K562 (cell line): ENCODE data around the gene EIF2AK3. TPM values are rescaled to one million over a fixed set of nuclear protein-coding genes. Genes with fewer than 3 reads are reported as not detected.

Experiments used
- ATAC-seq: fragments of 200-7000 bp; cut with Tn5 transposase; 3 replicates; pipeline ENCODE4 v1.9.1; 2020; ENCODE audit warnings: moderate library complexity
- BruUV-seq: library from RNA; stranded (reverse); fragments of 400-500 nt; replicated peaks from 2 replicates; lab custom pipeline; 2021; lab: Mats Ljungman, UMichigan
- CTCF ChIA-PET: fragments of 300-600 bp; formaldehyde crosslinking; extraction: SDS; loops from one replicate; lab custom pipeline; 2021; ENCODE audit warnings: low intra/inter-chr PET ratio; lab: Yijun Ruan, JAX
- POLR2A ChIA-PET: fragments of 300-600, 350-650 bp; sonication (Branson Sonifier 250); formaldehyde crosslinking; extraction: SDS; loops from one replicate; lab custom pipeline; 2021; ENCODE audit warnings: antibody characterized with exemption, inconsistent platforms; lab: Yijun Ruan, JAX
- DNase-seq, 4 experiments: peaks; one replicate each; pipeline versions ENCODE4 v3.0.0 to v3.0.0-alpha.2; 2011 to 2018; ENCODE audit warnings: low spot score in 3 of 4, mixed read lengths in 3 of 4; ENCODE audit errors: extremely low read depth in 1 of 4
- FAIRE-seq: peaks from 2 replicates; lab custom pipeline; 2011; peaks lifted over from hg19 to GRCh38; lab: Jason Lieb, UNC
- H2AFZ ChIP-seq: 2 replicates; pipeline ENCODE4 v1.6.0; 2011; ENCODE audit warnings: low read depth, low read length, control low read depth, inconsistent platforms
- H3K27ac ChIP-seq: fragments of 200-600 bp; 3 replicates; pipeline ENCODE4 v1.8.0; 2011; ENCODE audit warnings: low read depth, mild to moderate bottlenecking, control low read depth, inconsistent platforms, low read length, moderate library complexity, mixed read lengths; ENCODE audit errors: extremely low read depth
- H3K27me3 ChIP-seq, 2 experiments: fragments of 300-600 bp in 1 of 2; 2 replicates in 1 of 2; 3 replicates in 1 of 2; pipeline versions ENCODE4 v1.6.0 to v1.8.0; 2011; ENCODE audit warnings: inconsistent platforms in 2 of 2, low read length in 2 of 2, mild to moderate bottlenecking in 1 of 2, mixed read lengths in 1 of 2, moderate library complexity in 1 of 2; ENCODE audit not compliant: control insufficient read depth in 2 of 2, insufficient read depth in 2 of 2
- H3K36me3 ChIP-seq: fragments of 300-600 bp; 3 replicates; pipeline ENCODE4 v1.8.0; 2011; ENCODE audit warnings: mild to moderate bottlenecking, low read length, inconsistent platforms; ENCODE audit not compliant: control insufficient read depth, insufficient read depth
- H3K4me1 ChIP-seq, 2 experiments: fragments of 200-600 bp in 1 of 2; replicated peaks in 1 of 2; 2 replicates in 1 of 2; 3 replicates in 1 of 2; pipeline versions ENCODE4 v1.5.1 to v1.8.0; 2011; ENCODE audit warnings: inconsistent platforms in 2 of 2, low read length in 2 of 2, mild to moderate bottlenecking in 1 of 2, mixed read lengths in 1 of 2, moderate library complexity in 1 of 2; ENCODE audit not compliant: control insufficient read depth in 2 of 2, insufficient read depth in 2 of 2
- H3K4me2 ChIP-seq: 2 replicates; pipeline ENCODE4 v1.6.1; 2011; ENCODE audit warnings: low read length, control low read depth, inconsistent platforms, mixed read lengths; ENCODE audit not compliant: insufficient read depth
- H3K4me3 ChIP-seq: fragments of 200-600 bp; sonication (generic), shearing (Covaris generic); 2 replicates; pipeline ENCODE4 v1.5.1; 2016; ENCODE audit warnings: control low read depth, inconsistent platforms
- H3K79me2 ChIP-seq: fragments of 200-600 bp; 3 replicates; pipeline ENCODE4 v1.8.0; 2011; ENCODE audit warnings: low read length, inconsistent platforms; ENCODE audit not compliant: control insufficient read depth, insufficient read depth
- H3K9ac ChIP-seq, 2 experiments: 2 replicates each; pipeline versions ENCODE4 v1.6.0 to v1.6.1; 2011; ENCODE audit warnings: low read depth in 2 of 2, low read length in 2 of 2, control low read depth in 1 of 2, inconsistent platforms in 1 of 2, mild to moderate bottlenecking in 1 of 2, mixed read lengths in 1 of 2; ENCODE audit not compliant: insufficient read depth in 1 of 2
- H3K9me1 ChIP-seq: one replicate; pipeline ENCODE4 v1.6.0; 2011; ENCODE audit warnings: inconsistent platforms, mild to moderate bottlenecking, low read length, moderate library complexity; ENCODE audit not compliant: control insufficient read depth, insufficient read depth
- H3K9me3 ChIP-seq: replicated peaks from 2 replicates; pipeline ENCODE4 v1.5.1; 2011; ENCODE audit warnings: low read depth, low read length, inconsistent platforms; ENCODE audit not compliant: control insufficient read depth, insufficient read depth
- H4K20me1 ChIP-seq: replicated peaks from 2 replicates; pipeline ENCODE4 v1.6.1; 2011; ENCODE audit warnings: low read length, inconsistent platforms, mixed read lengths; ENCODE audit not compliant: control insufficient read depth, insufficient read depth
- ARID2 ChIP-seq: fragments of 450-650 bp; IDR thresholded peaks from 2 replicates; pipeline ENCODE4 v1.6.1; 2017; ENCODE audit warnings: antibody characterized with exemption, mild to moderate bottlenecking
- CBX1 ChIP-seq: sonication (generic); IDR thresholded peaks from 2 replicates; pipeline ENCODE4 v1.6.1; 2016; ENCODE audit warnings: antibody characterized with exemption, low read depth, mild to moderate bottlenecking
- DACH1 ChIP-seq: fragments of 450-650 bp; IDR thresholded peaks from 2 replicates; pipeline ENCODE4 v1.6.1; 2018; ENCODE audit not compliant: partially characterized antibody
- HOXB6 ChIP-seq: fragments of 250-450 bp; sonication (Bioruptor Pico); IDR thresholded peaks from 2 replicates; pipeline ENCODE4 v1.5.1; 2022; ENCODE audit warnings: mild to moderate bottlenecking, borderline replicate concordance
- MECOM ChIP-seq: fragments of 250-450 bp; sonication (Bioruptor Pico); IDR thresholded peaks from 2 replicates; pipeline ENCODE4 v1.8.0; 2022; ENCODE audit warnings: inconsistent platforms
- MEF2D ChIP-seq: conservative IDR thresholded peaks from 2 replicates; pipeline ENCODE4 v1.6.1; 2016; ENCODE audit warnings: low read depth, missing genetic modification characterization, missing compliant biosample characterization
- MYC ChIP-seq, 2 experiments: fragments of 250-450 bp in 1 of 2; sonication (Bioruptor Pico) in 1 of 2; IDR thresholded peaks; 2 replicates each; pipeline versions ENCODE4 v1.5.1 to v1.6.1; 2012 to 2021; ENCODE audit warnings: low read depth in 2 of 2, borderline replicate concordance in 1 of 2, improper control_type of control experiment in 1 of 2, low read length in 1 of 2, mild to moderate bottlenecking in 1 of 2, moderate library complexity in 1 of 2
- NUFIP1 ChIP-seq: fragments of 450-650 bp; IDR thresholded peaks from 2 replicates; pipeline ENCODE4 v1.6.1; 2018; ENCODE audit not compliant: partially characterized antibody
- POLR2B ChIP-seq: fragments of 450-650 bp; IDR thresholded peaks from 2 replicates; pipeline ENCODE4 v1.6.1; 2018; ENCODE audit warnings: low read depth; ENCODE audit not compliant: partially characterized antibody
- PPARD ChIP-seq: fragments of 250-450 bp; sonication (Bioruptor Pico); IDR thresholded peaks from 2 replicates; pipeline ENCODE4 v1.8.0; 2022; ENCODE audit warnings: inconsistent platforms, mild to moderate bottlenecking, moderate library complexity
- SRF ChIP-seq, 2 experiments: fragments of 250-450, 450-650 bp in 1 of 2; sonication (Bioruptor Pico) in 1 of 2; sonication (generic) in 1 of 2; formaldehyde crosslinking; IDR thresholded peaks; 2 replicates each; pipeline versions ENCODE4 v1.5.0 to v1.5.1; 2020 to 2022; ENCODE audit warnings: mild to moderate bottlenecking in 1 of 2, missing genetic modification reagents in 1 of 2
- TEAD1 ChIP-seq, 2 experiments: fragments of 450-650 bp in 1 of 2; sonication (generic) in 1 of 2; formaldehyde crosslinking; IDR thresholded peaks; 2 replicates each; pipeline versions ENCODE4 v1.4.0 to v1.8.0; 2020 to 2022; ENCODE audit warnings: mild to moderate bottlenecking in 2 of 2, missing genetic modification reagents in 1 of 2
- WGBS: fragments of 100-300 bp; shearing (Covaris generic); methylation state at CpG from one replicate; pipeline ENCODE4 v1.1.6; 2016; ENCODE audit warnings: low coverage, mixed read lengths; ENCODE audit not compliant: insufficient coverage; ENCODE audit errors: missing lambda C conversion rate; 5-methylcytosine and 5-hydroxymethylcytosine counted together
- in situ Hi-C: fragments of 300-500 bp; cut with MboI; formaldehyde crosslinking; loops from 4 replicates; pipeline ENCODE4 v1.15.0; 2018; ENCODE audit warnings: inconsistent platforms, mixed read lengths
- intact Hi-C: fragments of 100-400 bp; cut with micrococcal nuclease; formaldehyde crosslinking; loops from 2 replicates; pipeline ENCODE4 v1.14.2; 2022
- polyA plus RNA-seq, 8 experiments: library from polyadenylated mRNA; depleted of rRNA in 4 of 8; stranded (reverse) in 5 of 8; unstranded in 3 of 8; fragments of >200 nt; fragmentation: Nextera tagmentation in 2 of 8; fragmentation: Illumina TruSeq in 1 of 8; extraction: Ambion mirVana in 2 of 8; extraction: Trizol in 1 of 8; gene quantifications; 2 replicates each; pipeline versions ENCODE4 v1.2.1 to v1.2.3, GENCODE V29; 2011 to 2014; ENCODE audit warnings: inconsistent platforms in 1 of 8, missing spikeins in 1 of 8
- total RNA-seq, 7 experiments: library from RNA; depleted of rRNA in 6 of 7; stranded (reverse); fragments of >200 nt in 6 of 7; fragmentation: Illumina TruSeq in 2 of 7; extraction: Trizol in 2 of 7; gene quantifications; 2 replicates each; pipeline versions ENCODE4 v1.2.1 to v1.2.3, GENCODE V29; 2011 to 2021; ENCODE audit warnings: low replicate concordance in 1 of 7
- TF ChIP-seq, protein P1 (sequence below), 3 experiments: fragments of 200-800 bp in 1 of 3; fragments of 250-450 bp in 1 of 3; fragments of 450-650 bp in 1 of 3; sonication (Bioruptor Pico) in 1 of 3; sonication (Bioruptor generic) in 1 of 3; formaldehyde crosslinking in 1 of 3; IDR thresholded peaks; 2 replicates each; pipeline versions ENCODE4 v1.6.1 to v1.8.0; 2016 to 2022; ENCODE audit warnings: mild to moderate bottlenecking in 2 of 3, missing genetic modification characterization in 2 of 3, missing compliant biosample characterization in 1 of 3, moderate library complexity in 1 of 3
- TF ChIP-seq, protein P2 (sequence below): fragments of 450-650 bp; formaldehyde crosslinking; IDR thresholded peaks from 2 replicates; pipeline ENCODE4 v1.4.0; 2022; ENCODE audit warnings: mild to moderate bottlenecking, moderate library complexity
- TF ChIP-seq, protein P3 (sequence below), 2 experiments: IDR thresholded peaks in 1 of 2; conservative IDR thresholded peaks in 1 of 2; 2 replicates each; pipeline ENCODE4 v1.6.1; 2016; ENCODE audit warnings: low read depth in 2 of 2, mild to moderate bottlenecking in 1 of 2, missing compliant biosample characterization in 1 of 2, missing genetic modification characterization in 1 of 2, moderate library complexity in 1 of 2

Gene EIF2AK3
- total and polyA plus RNA-seq, 9 of the 15 experiments (the other 6 are each of a cell fraction or from before 2014, with no cell fraction given): 1.7 to 11.6 (median 7.4) TPM

DNA sequence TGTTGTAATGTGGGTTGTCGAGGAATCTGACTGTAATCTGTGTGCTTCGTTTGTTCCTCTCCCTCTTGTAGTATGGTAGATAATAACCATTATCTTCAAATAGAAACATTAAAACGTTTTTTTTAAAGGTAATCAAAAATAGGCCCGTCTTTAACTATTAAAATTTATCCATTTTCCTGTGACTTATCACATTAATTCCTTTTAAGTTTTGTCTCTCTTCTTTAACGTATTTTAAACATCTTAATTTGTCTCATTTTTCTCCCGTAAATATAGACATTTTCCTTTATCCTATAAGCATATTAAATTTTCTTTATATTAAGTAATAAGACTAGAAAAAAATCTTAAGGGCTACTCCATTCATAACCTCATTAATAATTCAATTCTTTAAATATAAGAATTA, 41.3 kb downstream of the EIF2AK3 start:
- BruUV-seq: no TSS peak
- H2AFZ ChIP-seq: no peak overlapping the region
- DNase-seq (no peak), FAIRE-seq (no peak), ATAC-seq (no peak)
- peaks cover 66% of the 10 kb centered on the region for H3K36me3 ChIP-seq
- no peak overlapping the region for H3K9ac ChIP-seq
- no peaks in the 10 kb centered on the region for H3K79me2 ChIP-seq
- POLR2A ChIA-PET: interaction anchor here (0.9 kb wide), 1 partner anchor 16 kb away, joined by 3 read pairs; no protein-coding TSS in a partner anchor
- no peaks in the 10 kb centered on the region for H3K9me1 ChIP-seq
- H3K9me3 ChIP-seq: no peaks in the 10 kb centered on the region
- H3K27ac ChIP-seq: no peak overlapping the region
- intact Hi-C loops: no loop called here
- WGBS: 76% methylated on average over 6 of the region's 6 CpGs
- in situ Hi-C loops: no loop called here
- H3K4me1 ChIP-seq: no peaks in the 10 kb centered on the region; a peak in 1 of 5 replicates
- no peak overlapping the region for H3K4me3 ChIP-seq
- CTCF ChIA-PET: no interaction called here
- no peaks in the 10 kb centered on the region for H3K27me3 ChIP-seq
- H4K20me1 ChIP-seq: no peaks in the 10 kb centered on the region; the same call in 1 of the 2 replicates
- no peak overlapping the region for H3K4me2 ChIP-seq
- TF ChIP-seq HOXB6 (CRISPR knock-in tag) (0 out of 2 replicates have a peak, but pooled peaks have one; percentile 43), ARID2 (no peak), NUFIP1 (no peak), DACH1 (no peak), CBX1 (no peak), MECOM (no peak), MEF2D (tag) (no peak), MYC (IDR thresholded peaks at IDR 0.05; ENCODE audit: low read depth, low read length) (no peak), MYC (CRISPR knock-in tag; IDR thresholded peaks at IDR 0.05; ENCODE audit: borderline replicate concordance, low read depth) (no peak), SRF (CRISPR knock-in tag; IDR thresholded peaks at IDR 0.05) (no peak), TEAD1 (CRISPR knock-in tag; IDR thresholded peaks at IDR 0.05) (no peak), POLR2B (no peak), PPARD (CRISPR knock-in tag) (no peak)
- TF ChIP-seq, protein P1, sequence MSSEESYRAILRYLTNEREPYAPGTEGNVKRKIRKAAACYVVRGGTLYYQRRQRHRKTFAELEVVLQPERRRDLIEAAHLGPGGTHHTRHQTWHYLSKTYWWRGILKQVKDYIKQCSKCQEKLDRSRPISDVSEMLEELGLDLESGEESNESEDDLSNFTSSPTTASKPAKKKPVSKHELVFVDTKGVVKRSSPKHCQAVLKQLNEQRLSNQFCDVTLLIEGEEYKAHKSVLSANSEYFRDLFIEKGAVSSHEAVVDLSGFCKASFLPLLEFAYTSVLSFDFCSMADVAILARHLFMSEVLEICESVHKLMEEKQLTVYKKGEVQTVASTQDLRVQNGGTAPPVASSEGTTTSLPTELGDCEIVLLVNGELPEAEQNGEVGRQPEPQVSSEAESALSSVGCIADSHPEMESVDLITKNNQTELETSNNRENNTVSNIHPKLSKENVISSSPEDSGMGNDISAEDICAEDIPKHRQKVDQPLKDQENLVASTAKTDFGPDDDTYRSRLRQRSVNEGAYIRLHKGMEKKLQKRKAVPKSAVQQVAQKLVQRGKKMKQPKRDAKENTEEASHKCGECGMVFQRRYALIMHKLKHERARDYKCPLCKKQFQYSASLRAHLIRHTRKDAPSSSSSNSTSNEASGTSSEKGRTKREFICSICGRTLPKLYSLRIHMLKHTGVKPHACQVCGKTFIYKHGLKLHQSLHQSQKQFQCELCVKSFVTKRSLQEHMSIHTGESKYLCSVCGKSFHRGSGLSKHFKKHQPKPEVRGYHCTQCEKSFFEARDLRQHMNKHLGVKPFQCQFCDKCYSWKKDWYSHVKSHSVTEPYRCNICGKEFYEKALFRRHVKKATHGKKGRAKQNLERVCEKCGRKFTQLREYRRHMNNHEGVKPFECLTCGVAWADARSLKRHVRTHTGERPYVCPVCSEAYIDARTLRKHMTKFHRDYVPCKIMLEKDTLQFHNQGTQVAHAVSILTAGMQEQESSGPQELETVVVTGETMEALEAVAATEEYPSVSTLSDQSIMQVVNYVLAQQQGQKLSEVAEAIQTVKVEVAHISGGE (CRISPR knock-in tag; IDR thresholded peaks at IDR 0.05): no peak
- TF ChIP-seq, protein P2, sequence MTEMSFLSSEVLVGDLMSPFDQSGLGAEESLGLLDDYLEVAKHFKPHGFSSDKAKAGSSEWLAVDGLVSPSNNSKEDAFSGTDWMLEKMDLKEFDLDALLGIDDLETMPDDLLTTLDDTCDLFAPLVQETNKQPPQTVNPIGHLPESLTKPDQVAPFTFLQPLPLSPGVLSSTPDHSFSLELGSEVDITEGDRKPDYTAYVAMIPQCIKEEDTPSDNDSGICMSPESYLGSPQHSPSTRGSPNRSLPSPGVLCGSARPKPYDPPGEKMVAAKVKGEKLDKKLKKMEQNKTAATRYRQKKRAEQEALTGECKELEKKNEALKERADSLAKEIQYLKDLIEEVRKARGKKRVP (CRISPR knock-in tag): no peak
- TF ChIP-seq, protein P3, sequence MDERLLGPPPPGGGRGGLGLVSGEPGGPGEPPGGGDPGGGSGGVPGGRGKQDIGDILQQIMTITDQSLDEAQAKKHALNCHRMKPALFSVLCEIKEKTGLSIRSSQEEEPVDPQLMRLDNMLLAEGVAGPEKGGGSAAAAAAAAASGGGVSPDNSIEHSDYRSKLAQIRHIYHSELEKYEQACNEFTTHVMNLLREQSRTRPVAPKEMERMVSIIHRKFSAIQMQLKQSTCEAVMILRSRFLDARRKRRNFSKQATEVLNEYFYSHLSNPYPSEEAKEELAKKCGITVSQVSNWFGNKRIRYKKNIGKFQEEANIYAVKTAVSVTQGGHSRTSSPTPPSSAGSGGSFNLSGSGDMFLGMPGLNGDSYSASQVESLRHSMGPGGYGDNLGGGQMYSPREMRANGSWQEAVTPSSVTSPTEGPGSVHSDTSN (CRISPR knock-in tag; IDR thresholded peaks at IDR 0.05; ENCODE audit: low read depth): no peak
- TF ChIP-seq, protein P3 (tag; conservative IDR thresholded peaks at IDR 0.05; ENCODE audit: low read depth): no peak
